Right lobe of liver (tissue), 4 donors: ENCODE measurements around the gene MAGI1.

Source experiments
- CTCF ChIP-seq, 4 donors: fragments of 200-600 bp in 3 of 4; fragments of 450-650 bp in 1 of 4; IDR thresholded peaks; one replicate each; pipeline versions ENCODE4 v1.5.1 to v1.8.0; 2016 to 2022; ENCODE audit warnings: antibody characterized with exemption in 4 of 4, mild to moderate bottlenecking in 2 of 4
- POLR2A ChIP-seq: fragments of 450-650 bp; IDR thresholded peaks from one replicate; pipeline ENCODE4 v1.6.1; 2017; ENCODE audit warnings: antibody characterized with exemption, mild to moderate bottlenecking
- donor health status: DM: no; HTN: no; CAD: no.
- donor health status: DM: no; HTN: no; CAD: no.
- donor health status: DM: no; HTN: yes; CAD: no.

- TF ChIP-seq CTCF (IDR thresholded peaks at IDR 0.05) (no peak), POLR2A (no peak)
Measured at GRCh38 chr3:65945953-65946352, 92.8 kb downstream of the MAGI1 start.
